ENCODE results near the gene IGF2BP2. TPM values are rescaled to one million over a fixed set of nuclear protein-coding genes. Genes with fewer than 3 reads are reported as not detected.

IGF2BP2 gene
- total and polyA plus RNA-seq, 2 of the 4 experiments (the other 2 are of a cell fraction): 23.4 to 88.2 TPM

- H3K4me2 ChIP-seq (ENCODE audit: low read depth, low read length): no peak overlapping the region
- no peak overlapping the region for H2AFZ ChIP-seq (replicated peaks; ENCODE audit: low read length, poor library complexity)
- no peak overlapping the region for H2BK120ac ChIP-seq (ENCODE audit: low read depth, low read length)
- ChIA-PET CTCF (no interaction called here), POLR2A (ENCODE audit: unreplicated experiment) (no interaction called here)
- WGBS, 2 experiments (ENCODE audit: extremely low coverage in 2 of 2, insufficient read length in 1 of 2): 100% methylated on average over 1 of the region's 8 CpGs; no CpG with 5 or more reads in 1 of the 2 experiments
- no TSS peak for BruUV-seq (replicated peaks)
- H3K4ac ChIP-seq (ENCODE audit: low read depth, low read length): no peak overlapping the region
- no peaks in the 10 kb centered on the region for H3K27me3 ChIP-seq (ENCODE audit: control insufficient read depth, insufficient read depth, low read length)
- no peak overlapping the region for H4K91ac ChIP-seq (ENCODE audit: insufficient read depth, low read depth, low read length)
- in situ Hi-C loops (cut with MboI; ENCODE audit: low sequenced_read_pairs) (no loop called here), intact Hi-C loops (cut with micrococcal nuclease) (loop anchor here (10.0 kb wide), 1 partner anchor 1425 kb away; no protein-coding TSS in a partner anchor), dilution Hi-C loops (cut with HindIII; ENCODE audit: low sequenced_read_pairs, unreplicated experiment) (no loop called here)
- peaks cover 6 to 79% of the 10 kb centered on the region in 2 experiments; a peak in 2 of 4 replicates for H3K79me1 ChIP-seq (ENCODE audit: low read depth in 1 of 2, low read length in 2 of 2)
- H2BK15ac ChIP-seq (ENCODE audit: low read depth, low read length): no peak overlapping the region
- no peak for DNase-seq
- no peak overlapping the region for H2AK9ac ChIP-seq (replicated peaks; ENCODE audit: low read depth, low read length, poor library complexity)
- no peaks in the 10 kb centered on the region for H3K9me3 ChIP-seq (ENCODE audit: control insufficient read depth, insufficient read depth, low read length)
- H3K9ac ChIP-seq (ENCODE audit: low read depth, low read length): no peak overlapping the region
- H2AK5ac ChIP-seq (ENCODE audit: low read depth, low read length): no peak overlapping the region
- ATAC-seq (ENCODE audit: low read depth): no peak
- TF ChIP-seq RAD21 (IDR thresholded peaks at IDR 0.05; ENCODE audit: low read length) (no peak), NFE2L2 (IDR thresholded peaks at IDR 0.05; ENCODE audit: low read depth, low read length) (no peak), MAZ (IDR thresholded peaks at IDR 0.05; ENCODE audit: borderline replicate concordance, low read depth, low read length) (no peak), POLR2A (IDR thresholded peaks at IDR 0.05; ENCODE audit: low read depth, low read length) (no peak), SMC3 (IDR thresholded peaks at IDR 0.05; ENCODE audit: low read depth, low read length) (no peak), RFX5 (IDR thresholded peaks at IDR 0.05; ENCODE audit: low read depth, low read length) (no peak), CHD1 (IDR thresholded peaks at IDR 0.05; ENCODE audit: low read depth, low read length) (no peak), MAFK (IDR thresholded peaks at IDR 0.05; ENCODE audit: low read depth, low read length) (no peak), FOS (IDR thresholded peaks at IDR 0.05; ENCODE audit: low read depth, low read length) (no peak), RCOR1 (IDR thresholded peaks at IDR 0.05; ENCODE audit: insufficient replicate concordance, low read length) (no peak), CTCF (conservative IDR thresholded peaks at IDR 0.05; ENCODE audit: low read depth, low read length) (no peak), USF2 (IDR thresholded peaks at IDR 0.05; ENCODE audit: low read depth, low read length) (no peak), BHLHE40 (IDR thresholded peaks at IDR 0.05; ENCODE audit: low read depth, low read length) (no peak)
- no peak overlapping the region for H3K18ac ChIP-seq (ENCODE audit: low read depth, low read length)
- no peak overlapping the region for H4K5ac ChIP-seq (ENCODE audit: low read depth, low read length)
- no peak overlapping the region for H3K27ac ChIP-seq (ENCODE audit: insufficient read depth, low read length)
- no peak overlapping the region for H3K14ac ChIP-seq (replicated peaks; ENCODE audit: low read depth, low read length)
- peaks cover 96% of the 10 kb centered on the region for H4K20me1 ChIP-seq (ENCODE audit: insufficient read depth, low read length)
- H2BK5ac ChIP-seq (ENCODE audit: low read depth, low read length, poor library complexity, severe bottlenecking): no peak overlapping the region
- no peak overlapping the region for H2BK20ac ChIP-seq (ENCODE audit: low read depth, low read length)
- H3K23ac ChIP-seq (ENCODE audit: low read depth, low read length): no peak overlapping the region
- peaks cover 19% of the 10 kb centered on the region for H3K4me1 ChIP-seq (ENCODE audit: control insufficient read depth, insufficient read depth, low read length)
- H4K8ac ChIP-seq (ENCODE audit: low read depth in 2 of 2, low read length in 2 of 2): no peak overlapping the region
- peaks cover 19% of the 10 kb centered on the region for H3K9me1 ChIP-seq (ENCODE audit: insufficient read depth, low read length)
- no peak overlapping the region for H3K4me3 ChIP-seq (ENCODE audit: insufficient read depth, low read depth, low read length)
- H3K36me3 ChIP-seq (ENCODE audit: control insufficient read depth, insufficient read depth, low read length): no peaks in the 10 kb centered on the region
- no peak overlapping the region for H3K56ac ChIP-seq (ENCODE audit: extremely low read depth, insufficient read depth, low read length)
Observed at GRCh38 chr3:185770109-185770508, 54.7 kb downstream of the IGF2BP2 start.
